AG10803 (cell line): ENCODE results near the gene NAP1L1.

Experiments
- DNase-seq: peaks from one replicate; pipeline ENCODE4 v3.0.0; 2010; ENCODE audit warnings: low read depth
- H3K4me3 ChIP-seq: 2 replicates; pipeline ENCODE4 v1.5.1; 2011; ENCODE audit warnings: mild to moderate bottlenecking, low read length, control low read depth
- TF ChIP-seq, protein P1 (sequence below): conservative IDR thresholded peaks from 2 replicates; pipeline ENCODE4 v1.5.1; 2011; ENCODE audit warnings: mild to moderate bottlenecking, low read length, control low read depth, inconsistent platforms

Gene NAP1L1

DNA sequence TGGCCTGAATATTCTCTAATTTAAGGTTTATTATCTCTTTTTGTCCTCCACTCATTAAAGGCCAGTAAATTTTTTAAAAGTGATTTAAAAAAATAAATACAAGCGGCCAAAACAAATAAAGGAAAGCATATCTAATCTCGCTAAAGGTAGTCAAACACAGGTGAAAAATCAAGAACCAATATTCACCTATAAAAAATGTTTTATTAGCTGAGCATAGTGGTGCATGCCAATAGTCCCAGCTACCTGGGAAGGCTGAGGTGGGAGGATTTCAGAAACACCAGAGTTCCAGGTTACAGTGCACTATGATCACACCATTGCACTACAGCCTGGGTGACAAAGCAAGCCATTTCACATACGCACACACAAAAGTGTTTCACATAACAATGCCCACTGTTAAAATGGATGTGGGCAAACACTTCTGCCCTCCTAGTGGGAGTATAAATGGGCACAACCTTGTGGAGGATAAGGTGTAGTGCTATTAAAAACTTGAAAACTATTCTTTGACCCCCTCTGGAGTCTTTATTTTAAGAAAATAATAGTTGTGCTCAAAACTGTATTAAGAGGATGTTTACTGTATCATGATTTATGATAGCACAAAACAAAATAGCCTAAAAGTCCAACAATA, 32.7 kb upstream of the NAP1L1 start:
- DNase-seq = no peak
- TF ChIP-seq, protein P1, sequence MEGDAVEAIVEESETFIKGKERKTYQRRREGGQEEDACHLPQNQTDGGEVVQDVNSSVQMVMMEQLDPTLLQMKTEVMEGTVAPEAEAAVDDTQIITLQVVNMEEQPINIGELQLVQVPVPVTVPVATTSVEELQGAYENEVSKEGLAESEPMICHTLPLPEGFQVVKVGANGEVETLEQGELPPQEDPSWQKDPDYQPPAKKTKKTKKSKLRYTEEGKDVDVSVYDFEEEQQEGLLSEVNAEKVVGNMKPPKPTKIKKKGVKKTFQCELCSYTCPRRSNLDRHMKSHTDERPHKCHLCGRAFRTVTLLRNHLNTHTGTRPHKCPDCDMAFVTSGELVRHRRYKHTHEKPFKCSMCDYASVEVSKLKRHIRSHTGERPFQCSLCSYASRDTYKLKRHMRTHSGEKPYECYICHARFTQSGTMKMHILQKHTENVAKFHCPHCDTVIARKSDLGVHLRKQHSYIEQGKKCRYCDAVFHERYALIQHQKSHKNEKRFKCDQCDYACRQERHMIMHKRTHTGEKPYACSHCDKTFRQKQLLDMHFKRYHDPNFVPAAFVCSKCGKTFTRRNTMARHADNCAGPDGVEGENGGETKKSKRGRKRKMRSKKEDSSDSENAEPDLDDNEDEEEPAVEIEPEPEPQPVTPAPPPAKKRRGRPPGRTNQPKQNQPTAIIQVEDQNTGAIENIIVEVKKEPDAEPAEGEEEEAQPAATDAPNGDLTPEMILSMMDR = no peak

DNA sequence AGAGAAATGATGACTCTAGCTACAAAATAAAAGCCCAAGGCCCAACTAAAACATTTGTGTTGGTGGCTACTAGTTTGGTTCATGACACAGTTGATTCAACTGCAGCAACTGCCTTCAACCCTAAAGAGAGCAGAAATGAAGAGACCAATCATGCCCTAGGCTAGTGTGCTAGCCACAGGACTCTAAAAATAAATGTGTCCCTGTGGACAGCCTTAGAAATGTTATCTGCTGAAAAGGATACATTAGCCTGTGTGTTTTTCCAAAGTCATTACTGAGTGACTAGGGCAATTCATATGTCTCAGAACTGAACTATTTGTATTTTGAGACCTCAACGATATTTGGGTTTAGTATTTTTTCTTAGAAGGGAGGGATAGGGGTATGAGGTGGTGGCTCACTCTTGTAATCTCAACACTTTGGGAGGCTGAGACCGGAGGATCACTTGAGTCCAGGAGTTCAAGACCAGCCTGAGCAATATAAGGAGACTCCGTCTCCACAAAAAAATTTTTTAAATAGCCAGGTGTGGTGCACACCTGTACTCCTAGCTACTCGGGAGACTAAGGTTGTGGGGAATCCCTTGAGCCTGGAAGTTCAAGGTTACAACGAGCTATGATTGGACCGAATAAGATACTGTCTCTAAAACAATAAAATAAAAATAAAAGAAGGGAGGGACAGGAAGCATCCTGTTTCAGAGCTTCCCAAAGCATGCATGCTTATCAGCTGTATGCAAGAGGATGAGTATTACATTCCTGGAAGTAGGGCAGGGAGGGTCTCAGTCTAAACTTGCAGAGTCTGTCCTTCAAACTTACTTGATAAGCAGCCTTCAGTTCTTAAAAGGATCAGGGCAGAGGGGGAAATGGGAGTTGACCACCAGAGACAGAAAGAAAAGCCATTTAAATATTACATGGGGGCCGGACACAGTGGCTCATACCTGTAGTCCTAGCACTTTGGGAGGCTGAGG, 29.6 kb upstream of the NAP1L1 start:
- DNase-seq = no peak
- H3K4me3 ChIP-seq = no peak overlapping the region
- TF ChIP-seq, protein P1 = no peak

More for the DNA sequence above, 32.7 kb upstream of the NAP1L1 start:
- no peak overlapping the region for H3K4me3 ChIP-seq

DNA sequence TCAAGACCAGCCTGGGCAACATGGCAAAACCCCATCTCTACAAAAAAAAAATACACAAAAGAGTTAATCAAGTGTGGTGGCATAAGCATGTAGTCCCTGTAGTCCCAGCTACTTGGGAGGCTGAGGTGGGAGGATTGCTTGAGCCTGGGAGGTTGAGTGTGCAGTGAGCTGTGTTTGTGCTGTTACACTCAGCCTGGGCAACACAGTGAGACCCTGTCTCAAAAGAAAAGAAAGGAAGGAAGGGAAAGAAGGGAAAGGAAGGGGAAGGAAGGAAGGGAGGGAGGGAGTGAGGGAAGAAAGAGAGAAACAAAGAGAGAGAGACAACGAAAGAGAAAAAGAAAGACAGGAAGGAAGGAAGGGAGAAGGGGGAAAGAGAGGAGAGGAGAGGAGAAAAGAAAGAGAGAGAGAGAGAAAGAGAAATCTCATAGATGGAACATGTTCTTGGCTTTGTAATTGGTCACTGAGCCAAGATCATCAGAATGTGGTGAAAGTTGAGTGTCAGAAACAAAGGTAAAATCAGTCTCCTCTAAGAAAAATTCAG, 26.8 kb upstream of the NAP1L1 start:
- TF ChIP-seq, protein P1 = no peak

DNA sequence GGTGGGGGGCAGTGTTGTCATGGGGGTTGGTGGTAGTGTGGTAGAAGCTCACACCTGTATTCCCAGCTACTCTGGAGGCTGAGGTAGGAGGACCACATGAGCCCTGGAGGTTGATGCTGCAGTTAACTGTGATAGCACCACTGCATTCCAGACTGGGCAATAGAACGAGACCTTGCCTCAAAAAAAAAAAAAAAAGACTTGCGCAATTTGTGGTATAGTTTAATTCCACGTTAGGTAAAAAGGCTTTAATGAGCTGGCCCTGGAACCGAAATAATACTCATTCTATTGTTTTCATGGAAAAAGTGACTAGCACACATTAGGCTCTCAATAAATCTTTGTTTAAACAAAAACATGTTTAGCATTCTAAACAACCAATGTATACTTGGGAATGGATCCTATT, 25.4 kb upstream of the NAP1L1 start:
- TF ChIP-seq, protein P1 = no peak
- no peak for DNase-seq
- H3K4me3 ChIP-seq = no peak overlapping the region

More for the DNA sequence above, 26.8 kb upstream of the NAP1L1 start:
- no peak overlapping the region for H3K4me3 ChIP-seq
- DNase-seq = no peak

DNA sequence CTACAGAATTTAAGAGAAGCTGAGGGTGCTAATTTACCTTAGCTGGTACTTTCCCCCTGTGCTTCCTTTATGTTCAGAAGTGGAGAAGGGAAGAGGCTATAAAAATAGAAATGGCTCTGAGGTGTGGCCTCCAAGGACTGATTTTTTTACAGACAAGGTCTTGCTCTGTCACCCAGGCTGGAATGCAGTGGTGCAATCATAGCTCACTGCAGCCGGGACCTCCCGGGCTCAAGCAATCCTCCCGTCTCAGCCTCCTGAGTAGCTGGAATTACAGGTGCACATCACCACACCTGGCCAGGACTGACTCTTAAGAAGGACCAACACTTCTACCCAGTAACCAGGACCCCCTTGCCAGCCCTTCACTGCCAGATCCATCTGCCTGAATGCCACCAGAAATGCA, 23.9 kb upstream of the NAP1L1 start:
- TF ChIP-seq, protein P1 = no peak
- no peak for DNase-seq

DNA sequence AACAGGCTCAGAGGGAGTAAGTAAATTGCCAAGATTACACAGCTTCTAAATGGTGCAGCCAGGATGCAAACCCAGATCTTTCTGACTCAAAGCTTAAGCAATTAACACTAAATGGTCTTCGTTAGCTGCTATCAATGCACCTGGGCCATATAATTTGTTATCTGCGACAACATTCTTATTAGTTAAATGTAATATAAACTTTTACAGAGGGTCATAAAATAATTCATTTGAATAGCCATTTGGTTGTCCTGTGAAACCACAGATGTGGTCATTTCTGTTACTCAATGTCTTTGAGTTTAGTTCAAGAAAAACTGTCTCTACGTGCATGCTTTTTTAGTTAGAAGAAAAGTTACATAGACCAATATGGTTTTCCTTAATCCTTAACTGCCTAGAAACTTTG, 22.1 kb upstream of the NAP1L1 start:
- TF ChIP-seq, protein P1 = no peak
- peak; percentile 45 for DNase-seq

More for the DNA sequence above, 23.9 kb upstream of the NAP1L1 start:
- no peak overlapping the region for H3K4me3 ChIP-seq

More for the DNA sequence above, 22.1 kb upstream of the NAP1L1 start:
- H3K4me3 ChIP-seq = no peak overlapping the region
